GM23248 (cell line): ENCODE results near the gene MINDY4B. TPM values are rescaled to one million over a fixed set of nuclear protein-coding genes. Genes with fewer than 3 reads are reported as not detected.

Experiments
- DNase-seq: peaks from one replicate; pipeline ENCODE4 v3.0.0-alpha.2; 2015
- H2AFZ ChIP-seq: fragments of 200-600 bp; sonication (generic); 2 replicates; pipeline ENCODE4 v1.6.1; 2016; ENCODE audit warnings: antibody characterized with exemption
- H3F3A ChIP-seq: fragments of 200-600 bp; sonication (generic); 2 replicates; pipeline ENCODE4 v1.6.1; 2016; ENCODE audit warnings: mild to moderate bottlenecking, antibody characterized with exemption, mixed run types; ENCODE audit not compliant: insufficient read depth
- H3K27ac ChIP-seq: fragments of 200-600 bp; sonication (generic); 2 replicates; pipeline ENCODE4 v1.5.1; 2016; ENCODE audit warnings: mild to moderate bottlenecking
- H3K27me3 ChIP-seq: fragments of 200-600 bp; sonication (generic); replicated peaks from 2 replicates; pipeline ENCODE4 v1.6.1; 2016; ENCODE audit warnings: mild to moderate bottlenecking; ENCODE audit not compliant: insufficient read depth
- H3K36me3 ChIP-seq: fragments of 200-600 bp; sonication (generic); 2 replicates; pipeline ENCODE4 v1.6.1; 2016; ENCODE audit warnings: low read depth, mild to moderate bottlenecking
- H3K4me1 ChIP-seq: fragments of 200-600 bp; sonication (generic); 2 replicates; pipeline ENCODE4 v1.6.1; 2016; ENCODE audit warnings: mild to moderate bottlenecking; ENCODE audit not compliant: insufficient read depth
- H3K4me2 ChIP-seq: fragments of 200-600 bp; sonication (generic); one replicate; pipeline ENCODE4 v1.6.1; 2016; ENCODE audit warnings: mild to moderate bottlenecking; ENCODE audit not compliant: unreplicated experiment
- H3K4me3 ChIP-seq: fragments of 200-600 bp; sonication (generic); 2 replicates; pipeline ENCODE4 v1.5.1; 2016; ENCODE audit warnings: mild to moderate bottlenecking
- H3K79me2 ChIP-seq: fragments of 200-600 bp; sonication (generic); 2 replicates; pipeline ENCODE4 v1.6.1; 2016; ENCODE audit warnings: mild to moderate bottlenecking; ENCODE audit not compliant: insufficient read depth
- H3K9ac ChIP-seq: fragments of 200-600 bp; sonication (generic); 2 replicates; pipeline ENCODE4 v1.6.1; 2016; ENCODE audit warnings: mild to moderate bottlenecking
- H3K9me2 ChIP-seq: fragments of 200-600 bp; sonication (generic); 2 replicates; pipeline ENCODE4 v1.6.1; 2016; ENCODE audit warnings: mixed run types, mild to moderate bottlenecking, moderate library complexity; ENCODE audit not compliant: insufficient read depth
- H3K9me3 ChIP-seq: fragments of 200-600 bp; sonication (generic); one replicate; pipeline ENCODE4 v1.6.1; 2017; ENCODE audit warnings: low read depth
- H4K20me1 ChIP-seq: fragments of 200-600 bp; sonication (generic); 2 replicates; pipeline ENCODE4 v1.6.0; 2016; ENCODE audit not compliant: insufficient read depth
- EZH2 ChIP-seq: fragments of 200-600 bp; sonication (generic); IDR thresholded peaks from 2 replicates; pipeline ENCODE4 v1.6.1; 2018; ENCODE audit warnings: antibody characterized with exemption, mild to moderate bottlenecking; ENCODE audit not compliant: insufficient read depth, poor library complexity, severe bottlenecking
- EZH2phosphoT487 ChIP-seq: fragments of 200-600 bp; sonication (generic); IDR thresholded peaks from 2 replicates; pipeline ENCODE4 v1.6.1; 2018; ENCODE audit warnings: antibody characterized with exemption, moderate library complexity, mild to moderate bottlenecking, low read depth; ENCODE audit not compliant: insufficient read depth
- WGBS, 2 experiments: methylation state at CpG; one replicate each; pipeline ENCODE4 v1.1.6; 2015 to 2017; ENCODE audit warnings: low lambda C conversion rate in 2 of 2, low coverage in 1 of 2; ENCODE audit errors: missing lambda C conversion rate in 2 of 2; 5-methylcytosine and 5-hydroxymethylcytosine counted together
- in situ Hi-C: fragments of 300-500 bp; cut with MboI; formaldehyde crosslinking; loops from 2 replicates; pipeline ENCODE4 v1.15.0; 2020
- polyA plus RNA-seq: library from polyadenylated mRNA; unstranded; fragments of >200 nt; fragmentation: Nextera tagmentation; extraction: Ambion mirVana; gene quantifications from 2 replicates; pipeline ENCODE4 v1.2.1, GENCODE V29; 2016
- total RNA-seq: library from RNA; depleted of rRNA; stranded (reverse); fragments of >200 nt; shearing (Covaris generic); gene quantifications from 2 replicates; pipeline ENCODE4 v1.2.3, GENCODE V29; 2014

The MINDY4B gene
- total and polyA plus RNA-seq, 2 experiments from 2014 or later = not detected

- Histone ChIP-seq H3K27me3 (peaks cover 44% of the 10 kb centered on the region), H3K4me1 (no peaks in the 10 kb centered on the region), H3K4me2 (no peak overlapping the region), H3K36me3 (no peaks in the 10 kb centered on the region), H3F3A (no peaks in the 10 kb centered on the region), H3K79me2 (no peaks in the 10 kb centered on the region), H4K20me1 (no peaks in the 10 kb centered on the region), H2AFZ (no peak overlapping the region), H3K9me2 (no peaks in the 10 kb centered on the region), H3K9ac (no peak overlapping the region), H3K4me3 (no peak overlapping the region), H3K9me3 (no peaks in the 10 kb centered on the region), H3K27ac (no peak overlapping the region)
- in situ Hi-C loops = no loop called here
- no peak for TF ChIP-seq EZH2
- TF ChIP-seq EZH2phosphoT487 = no peak
- 2% methylated on average over 7 of the region's 7 CpGs for WGBS, 2 experiments
- no peak for DNase-seq
These were observed 12.7 kb upstream of the MINDY4B start for GRCh38 chr3:150917951-150918350.

GRCh38 chr3:150913133-150913922 is 8.1 kb upstream of the MINDY4B start:
- H3K27me3 ChIP-seq = peaks cover 59% of the 10 kb centered on the region
- H3K79me2 ChIP-seq = no peaks in the 10 kb centered on the region
- H3K4me2 ChIP-seq = no peak overlapping the region
- H4K20me1 ChIP-seq = no peaks in the 10 kb centered on the region
- in situ Hi-C loops = no loop called here
- no peaks in the 10 kb centered on the region for H3K36me3 ChIP-seq
- no peaks in the 10 kb centered on the region for H3F3A ChIP-seq
- DNase-seq = peak; percentile 5
- no peaks in the 10 kb centered on the region for H3K4me1 ChIP-seq
- H3K9me3 ChIP-seq = no peaks in the 10 kb centered on the region
- TF ChIP-seq EZH2 = no peak
- no peak for TF ChIP-seq EZH2phosphoT487
- no peak overlapping the region for H3K9ac ChIP-seq
- H3K4me3 ChIP-seq = no peak overlapping the region
- 34 to 55% methylated on average over 4 of the region's 4 CpGs for WGBS, 2 experiments
- no peak overlapping the region for H3K27ac ChIP-seq
- H2AFZ ChIP-seq = no peak overlapping the region
- no peaks in the 10 kb centered on the region for H3K9me2 ChIP-seq

DNA sequence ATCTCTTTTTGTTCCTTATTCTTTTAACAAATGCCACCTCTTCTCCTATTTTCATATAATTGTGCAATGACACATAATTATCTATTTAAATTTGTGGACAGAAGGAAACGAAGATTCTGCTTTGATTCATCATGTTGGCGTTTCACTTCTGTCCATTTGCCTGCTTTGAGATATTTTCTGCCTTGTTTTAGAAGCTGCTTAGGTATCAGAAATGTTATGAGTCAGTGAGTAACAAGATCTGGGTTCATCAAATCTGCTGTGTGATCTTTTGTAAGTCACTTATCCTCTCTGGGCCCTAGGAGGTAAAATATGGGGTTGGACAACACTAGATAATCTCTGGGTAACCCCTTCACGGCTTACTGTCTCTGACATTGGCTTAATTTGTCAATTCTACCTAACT is 7.3 kb upstream of the MINDY4B start:
- no peak overlapping the region for H3K27ac ChIP-seq
- in situ Hi-C loops = no loop called here
- H3K4me3 ChIP-seq = no peak overlapping the region
- peaks cover 59% of the 10 kb centered on the region for H3K27me3 ChIP-seq
- no peaks in the 10 kb centered on the region for H3K36me3 ChIP-seq
- H3K4me2 ChIP-seq = no peak overlapping the region
- H3F3A ChIP-seq = no peaks in the 10 kb centered on the region
- no peaks in the 10 kb centered on the region for H3K79me2 ChIP-seq
- 49 to 52% methylated on average over 3 of the region's 3 CpGs for WGBS, 2 experiments
- no peaks in the 10 kb centered on the region for H3K9me2 ChIP-seq
- no peak overlapping the region for H3K9ac ChIP-seq
- H4K20me1 ChIP-seq = no peaks in the 10 kb centered on the region
- no peak overlapping the region for H2AFZ ChIP-seq
- H3K9me3 ChIP-seq = no peaks in the 10 kb centered on the region
- no peak for TF ChIP-seq EZH2
- TF ChIP-seq EZH2phosphoT487 = no peak
- DNase-seq = no peak
- no peaks in the 10 kb centered on the region for H3K4me1 ChIP-seq

DNA sequence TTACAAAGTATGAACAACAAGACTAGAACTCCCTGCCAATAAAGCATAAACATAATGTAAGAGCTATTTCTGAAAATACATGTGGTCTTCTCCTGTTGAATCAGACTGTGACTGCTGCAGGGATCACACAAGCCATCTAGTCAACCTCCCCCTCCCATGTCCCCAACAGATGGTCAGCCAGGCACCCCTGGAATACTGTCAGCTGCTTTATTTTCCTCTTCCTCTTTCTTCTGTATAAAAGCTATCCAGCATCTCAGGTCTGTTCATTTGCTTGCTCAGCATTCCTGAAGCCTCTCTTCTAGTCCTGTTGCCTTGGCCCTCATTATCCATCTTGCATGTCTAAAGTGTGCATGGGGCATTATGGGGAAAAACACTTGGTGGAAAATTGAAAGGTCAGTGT is 6.5 kb upstream of the MINDY4B start:
- H3K79me2 ChIP-seq = no peaks in the 10 kb centered on the region
- no peak overlapping the region for H3K4me2 ChIP-seq
- no peaks in the 10 kb centered on the region for H3K9me2 ChIP-seq
- H3K4me1 ChIP-seq = no peaks in the 10 kb centered on the region
- no peaks in the 10 kb centered on the region for H3K36me3 ChIP-seq
- H3K9me3 ChIP-seq = no peaks in the 10 kb centered on the region
- no peaks in the 10 kb centered on the region for H4K20me1 ChIP-seq
- no peak for TF ChIP-seq EZH2phosphoT487
- TF ChIP-seq EZH2 = no peak
- no peak for DNase-seq
- H3K4me3 ChIP-seq = no peak overlapping the region
- no peak overlapping the region for H3K27ac ChIP-seq
- no peaks in the 10 kb centered on the region for H3F3A ChIP-seq
- in situ Hi-C loops = no loop called here
- H3K9ac ChIP-seq = no peak overlapping the region
- H3K27me3 ChIP-seq = peaks cover 58% of the 10 kb centered on the region
- no peak overlapping the region for H2AFZ ChIP-seq

- H3K36me3 ChIP-seq = no peaks in the 10 kb centered on the region
- H4K20me1 ChIP-seq = no peaks in the 10 kb centered on the region
- no peak for DNase-seq
- 26 to 37% methylated on average over 1 of the region's 1 CpG for WGBS, 2 experiments
- no peak overlapping the region for H3K4me3 ChIP-seq
- no peak overlapping the region for H3K4me2 ChIP-seq
- in situ Hi-C loops = no loop called here
- no peaks in the 10 kb centered on the region for H3K9me3 ChIP-seq
- H3K9me2 ChIP-seq = no peaks in the 10 kb centered on the region
- H3K27me3 ChIP-seq = peaks cover 83% of the 10 kb centered on the region
- H3K27ac ChIP-seq = no peak overlapping the region
- no peak overlapping the region for H3K9ac ChIP-seq
- no peaks in the 10 kb centered on the region for H3K4me1 ChIP-seq
- no peak overlapping the region for H2AFZ ChIP-seq
- TF ChIP-seq EZH2 = no peak
- TF ChIP-seq EZH2phosphoT487 = no peak
- H3K79me2 ChIP-seq = no peaks in the 10 kb centered on the region
- H3F3A ChIP-seq = no peaks in the 10 kb centered on the region
These were observed 1.2 kb upstream of the MINDY4B start for GRCh38 chr3:150906461-150906860.
